Fibroblast of lung (primary cell): Measurements from ENCODE around the gene NUP205. TPM values are rescaled to one million over a fixed set of nuclear protein-coding genes. Genes with fewer than 3 reads are reported as not detected.

Experiments
- DNase-seq, 2 donors: peaks; one replicate each; pipeline versions ENCODE4 v3.0.0 to v3.0.0-alpha.2; 2010; ENCODE audit warnings: low read depth in 2 of 2
- H2AFZ ChIP-seq: 2 replicates; pipeline ENCODE4 v1.5.1; 2012; ENCODE audit warnings: low read length, control low read depth, inconsistent platforms
- H3K27ac ChIP-seq: 2 replicates; pipeline ENCODE4 v1.5.1; 2011; ENCODE audit warnings: low read length, control low read depth; ENCODE audit not compliant: insufficient read depth
- H3K27me3 ChIP-seq: 2 replicates; pipeline ENCODE4 v1.5.1; 2011; ENCODE audit warnings: mild to moderate bottlenecking, low read length; ENCODE audit not compliant: control insufficient read depth, insufficient read depth
- H3K36me3 ChIP-seq: 2 replicates; pipeline ENCODE4 v1.5.1; 2011; ENCODE audit warnings: low read length; ENCODE audit not compliant: control insufficient read depth, insufficient read depth
- H3K4me1 ChIP-seq: 2 replicates; pipeline ENCODE4 v1.5.1; 2011; ENCODE audit warnings: low read length; ENCODE audit not compliant: control insufficient read depth, insufficient read depth; ENCODE audit errors: extremely low read depth
- H3K4me2 ChIP-seq: 2 replicates; pipeline ENCODE4 v1.5.1; 2011; ENCODE audit warnings: low read length, control low read depth; ENCODE audit not compliant: insufficient read depth; ENCODE audit errors: extremely low read depth
- H3K4me3 ChIP-seq, 4 experiments: fragments of 200-600 bp in 1 of 4; sonication (generic) in 1 of 4; replicated peaks in 1 of 4; 2 replicates each; pipeline ENCODE4 v1.5.1; 2011 to 2016; ENCODE audit warnings: low read length in 4 of 4, low read depth in 3 of 4, mild to moderate bottlenecking in 3 of 4, control low read depth in 2 of 4, inconsistent platforms in 1 of 4, mixed read lengths in 1 of 4; ENCODE audit not compliant: insufficient read depth in 1 of 4; ENCODE audit errors: control extremely low read depth in 1 of 4
- H3K79me2 ChIP-seq: 2 replicates; pipeline ENCODE4 v1.5.1; 2012; ENCODE audit warnings: mild to moderate bottlenecking, low read length, inconsistent platforms; ENCODE audit not compliant: control insufficient read depth, insufficient read depth
- H3K9ac ChIP-seq: 2 replicates; pipeline ENCODE4 v1.5.1; 2011; ENCODE audit warnings: mild to moderate bottlenecking, low read length, control low read depth; ENCODE audit not compliant: insufficient read depth
- H3K9me3 ChIP-seq: 2 replicates; pipeline ENCODE4 v1.5.1; 2012; ENCODE audit warnings: low read depth, low read length; ENCODE audit not compliant: control insufficient read depth, insufficient read depth
- H4K20me1 ChIP-seq: 2 replicates; pipeline ENCODE4 v1.5.1; 2011; ENCODE audit warnings: low read length; ENCODE audit not compliant: control insufficient read depth, insufficient read depth; ENCODE audit errors: extremely low read depth
- CTCF ChIP-seq, 2 donors: IDR thresholded peaks in 1 of 2; conservative IDR thresholded peaks in 1 of 2; 1 replicate in 1 of 2; 2 replicates in 1 of 2; pipeline ENCODE4 v1.5.1; 2011 to 2012; ENCODE audit warnings: low read length in 2 of 2, control low read depth in 1 of 2, inconsistent platforms in 1 of 2, low read depth in 1 of 2, mild to moderate bottlenecking in 1 of 2
- EZH2 ChIP-seq: IDR thresholded peaks from 2 replicates; pipeline ENCODE4 v1.5.1; 2012; ENCODE audit warnings: low read length, control low read depth, mild to moderate bottlenecking; ENCODE audit errors: missing control alignments
- polyA minus RNA-seq: library from RNA; depleted of rRNA, polyadenylated mRNA; stranded (reverse); fragments of >200 nt; gene quantifications from 2 replicates; pipeline ENCODE4 v1.2.3, GENCODE V29; 2011; ENCODE audit warnings: low replicate concordance
- polyA plus RNA-seq, 2 donors: library from polyadenylated mRNA; depleted of rRNA in 1 of 2; stranded (reverse) in 1 of 2; unstranded in 1 of 2; fragments of >200 nt; gene quantifications; 2 replicates each; pipeline ENCODE4 v1.2.1, GENCODE V29; 2011 to 2012; ENCODE audit warnings: missing spikeins in 1 of 2
- total RNA-seq: library from RNA; depleted of rRNA; stranded (reverse); fragments of >200 nt; gene quantifications from 2 replicates; pipeline ENCODE4 v1.2.1, GENCODE V29; 2014

The NUP205 gene
- total RNA-seq, result 31.3 and 36.7 TPM in 2 replicates
- polyA plus RNA-seq, result 28.1 and 47.0 TPM in 2 replicates
- 23.0 and 36.4 TPM in 2 replicates for polyA plus RNA-seq (2012)
- 37.8 and 55.2 TPM in 2 replicates for polyA minus RNA-seq

- Histone ChIP-seq H3K4me2 (peak within 1 kb of the TSS; percentile 88), H2AFZ (peak within 1 kb of the TSS; percentile 91), H3K4me1 (no peaks in the 10 kb centered on the region), H3K9ac (peak within 1 kb of the TSS; percentile 67), H3K4me3 (peak within 1 kb of the TSS; percentile 78 to 92 (median 83)), H3K27me3 (no peaks in the 10 kb centered on the region), H4K20me1 (no peaks in the 10 kb centered on the region), H3K79me2 (peaks cover 40% of the 10 kb centered on the region), H3K9me3 (no peaks in the 10 kb centered on the region), H3K36me3 (no peaks in the 10 kb centered on the region), H3K27ac (peak within 1 kb of the TSS; percentile 91)
- TF ChIP-seq EZH2 (no peak), CTCF (conservative IDR thresholded peaks at IDR 0.05 in 1 of 2, IDR thresholded peaks at IDR 0.05 in 1 of 2; ENCODE audit: low read depth in 1 of 2, low read length in 2 of 2) (no peak)
- peak; percentile 75 to 92 for DNase-seq
Observed at GRCh38 chr7:135557455-135558336, at the start of gene NUP205. TSS of gene NUP205 (plus strand) at chr7:135557917. CDS start at chr7:135557945, 28 bp downstream.

GRCh38 chr7:135508883-135509588 lies 48.7 kb upstream of the NUP205 start:
- peak; percentile 34 to 39 for DNase-seq
- H2AFZ ChIP-seq, result peak overlapping the region; percentile 0

More at GRCh38 chr7:135508883-135509588, 48.7 kb upstream of the NUP205 start:
- TF ChIP-seq EZH2 (no peak), CTCF (conservative IDR thresholded peaks at IDR 0.05 in 1 of 2, IDR thresholded peaks at IDR 0.05 in 1 of 2; ENCODE audit: low read depth in 1 of 2, low read length in 2 of 2) (no peak)
- Histone ChIP-seq H3K4me2 (peak overlapping the region; percentile 73), H3K27me3 (no peaks in the 10 kb centered on the region), H3K9me3 (no peaks in the 10 kb centered on the region), H3K27ac (peak overlapping the region; percentile 95), H3K79me2 (peaks cover 46% of the 10 kb centered on the region), H3K4me1 (no peaks in the 10 kb centered on the region), H3K9ac (peak overlapping the region; percentile 97), H3K4me3 (peak overlapping the region; percentile 91 to 99 (median 95)), H4K20me1 (no peaks in the 10 kb centered on the region), H3K36me3 (no peaks in the 10 kb centered on the region)
